Natural killer cell treated with Interleukin-12 subunit alpha and Interleukin-12 subunit beta and Interleukin-15 and Interleukin-18, amount 100 ng/mL, for 72 hours (primary cell): ENCODE measurements around the gene MAP3K3. TPM values are rescaled to one million over a fixed set of nuclear protein-coding genes. Genes with fewer than 3 reads are reported as not detected.
A peak's percentile ranks its signal among the peaks of the same experiment; 100 is the strongest.

Source experiments
- ATAC-seq, 2 donors: fragments of 150-1000 bp; cut with Tn5 transposase in 1 of 2; sonication (Bioruptor Pico), chemical (Tn5 transposase) in 1 of 2; 2 replicates each; pipeline ENCODE4 v1.10.0; 2021
- DNase-seq: peaks from one replicate; pipeline ENCODE4 v3.0.0; 2022; ENCODE audit warnings: low spot score
- H3K27ac Mint-ChIP-seq, 2 donors: 1 replicate in 1 of 2; 2 replicates in 1 of 2; pipeline ENCODE4 v1.8.0; 2022; ENCODE audit warnings: mixed read lengths in 2 of 2, mild to moderate bottlenecking in 1 of 2, moderate library complexity in 1 of 2
- H3K27me3 Mint-ChIP-seq, 2 donors: 1 replicate in 1 of 2; 2 replicates in 1 of 2; pipeline ENCODE4 v1.8.0; 2022; ENCODE audit warnings: mixed read lengths in 2 of 2
- H3K36me3 Mint-ChIP-seq: one replicate; pipeline ENCODE4 v1.8.0; 2022; ENCODE audit warnings: mixed read lengths
- H3K4me1 Mint-ChIP-seq, 2 donors: 1 replicate in 1 of 2; 2 replicates in 1 of 2; pipeline ENCODE4 v1.8.0; 2022; ENCODE audit warnings: low read depth in 2 of 2, mixed read lengths in 2 of 2, mild to moderate bottlenecking in 1 of 2
- H3K4me3 Mint-ChIP-seq: one replicate; pipeline ENCODE4 v1.8.0; 2022; ENCODE audit warnings: mixed read lengths
- H3K9me3 Mint-ChIP-seq: 2 replicates; pipeline ENCODE4 v1.8.0; 2022; ENCODE audit warnings: mixed read lengths
- total RNA-seq, 2 donors: library from RNA; stranded (reverse); gene quantifications; one replicate each; pipeline ENCODE4 v1.2.3, GENCODE V29; 2022

The MAP3K3 gene
- total RNA-seq, 2 donors from 2014 or later, result 38.2 to 52.0 TPM

DNA sequence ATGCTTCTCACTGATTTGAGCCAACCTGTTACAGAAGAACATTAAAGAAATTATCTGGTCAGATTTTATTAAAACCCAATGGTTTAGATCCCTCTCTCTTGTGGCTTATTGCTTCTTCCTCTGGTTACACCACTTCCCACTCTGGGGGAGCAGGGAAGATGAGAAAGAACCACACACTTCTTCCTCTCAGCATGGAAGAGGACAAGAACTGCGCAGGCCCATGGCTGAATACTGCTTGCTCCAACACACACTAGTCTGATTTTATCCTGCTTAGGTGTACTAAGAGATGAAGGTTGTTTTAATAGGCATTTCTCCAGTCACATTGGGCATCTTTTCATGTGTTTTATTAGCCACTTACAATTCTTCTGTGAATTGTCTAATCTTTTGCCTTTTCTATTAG is 27.6 kb downstream of the MAP3K3 start:
- H3K4me1 Mint-ChIP-seq, result peaks cover 16 to 28% of the 10 kb centered on the region in 2 donors
- peaks cover 6% of the 10 kb centered on the region for H3K36me3 Mint-ChIP-seq
- H3K4me3 Mint-ChIP-seq, result no peak overlapping the region
- no peaks in the 10 kb centered on the region for H3K27me3 Mint-ChIP-seq
- peak overlapping the region in 1 of 2 donors; percentile 47 for H3K27ac Mint-ChIP-seq
- no peaks in the 10 kb centered on the region for H3K9me3 Mint-ChIP-seq
- ATAC-seq, result no peak
- no peak for DNase-seq

DNA sequence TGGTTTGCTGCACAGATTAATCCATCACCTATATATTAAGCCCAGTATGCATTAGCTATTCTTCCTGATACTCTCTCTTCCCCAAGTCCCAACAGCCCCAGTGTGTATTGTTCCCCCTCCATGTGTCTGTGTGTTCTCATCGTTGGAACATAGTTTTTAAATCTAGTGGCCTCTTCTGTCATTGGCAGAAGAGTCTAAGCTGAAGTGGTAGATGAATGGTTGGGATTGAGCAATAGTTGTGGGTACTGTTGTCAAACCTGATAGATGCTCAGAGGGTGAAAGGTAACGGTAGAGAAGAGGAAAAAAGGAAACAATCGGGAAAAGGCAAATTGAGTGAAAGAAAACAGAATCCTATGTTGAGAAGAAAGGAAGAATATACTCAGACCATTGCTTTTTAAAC is 29.9 kb downstream of the MAP3K3 start:
- Mint-ChIP-seq H3K36me3 (peaks cover 6% of the 10 kb centered on the region), H3K27me3 (no peaks in the 10 kb centered on the region), H3K4me3 (no peak overlapping the region), H3K4me1 (peaks cover 13 to 14% of the 10 kb centered on the region in 2 donors), H3K9me3 (no peaks in the 10 kb centered on the region), H3K27ac (no peak overlapping the region)
- no peak for DNase-seq
- ATAC-seq, result no peak

GRCh38 chr17:63653050-63653449 is 30.8 kb downstream of the MAP3K3 start:
- ATAC-seq (no peak), DNase-seq (no peak)
- no peak overlapping the region for H3K4me3 Mint-ChIP-seq
- no peaks in the 10 kb centered on the region for H3K9me3 Mint-ChIP-seq
- H3K36me3 Mint-ChIP-seq, result peaks cover 6% of the 10 kb centered on the region
- peaks cover 12 to 13% of the 10 kb centered on the region in 2 donors for H3K4me1 Mint-ChIP-seq
- H3K27ac Mint-ChIP-seq, result peak overlapping the region in 1 of 2 donors; percentile 13
- H3K27me3 Mint-ChIP-seq, result no peaks in the 10 kb centered on the region

- H3K9me3 Mint-ChIP-seq, result no peaks in the 10 kb centered on the region
- no peak overlapping the region for H3K27ac Mint-ChIP-seq
- H3K36me3 Mint-ChIP-seq, result peaks cover 6% of the 10 kb centered on the region
- DNase-seq (no peak), ATAC-seq (no peak)
- no peaks in the 10 kb centered on the region for H3K27me3 Mint-ChIP-seq
- no peak overlapping the region for H3K4me3 Mint-ChIP-seq
- peaks cover 0 to 3% of the 10 kb centered on the region in 2 donors for H3K4me1 Mint-ChIP-seq
Observed at GRCh38 chr17:63657786-63658185, 35.6 kb downstream of the MAP3K3 start.

DNA sequence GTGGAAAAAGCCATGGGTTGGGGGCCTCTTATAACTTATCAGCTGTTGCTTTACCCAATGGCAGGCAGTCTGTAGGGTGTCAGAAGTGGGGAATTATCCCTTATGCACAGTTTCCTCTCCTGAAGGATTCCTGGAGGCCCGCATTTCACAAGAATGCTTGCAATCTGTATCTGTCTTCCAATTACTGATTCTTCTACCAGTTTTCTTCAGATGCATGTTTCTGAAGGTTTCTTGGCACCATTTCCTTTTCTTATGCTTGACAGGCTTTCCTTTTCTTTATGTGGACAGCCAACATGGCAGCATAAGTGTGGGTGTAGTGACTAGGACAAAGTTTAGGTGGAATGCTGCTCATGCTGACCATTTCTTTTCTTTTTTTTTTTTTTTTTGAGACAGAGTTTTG is 36.1 kb downstream of the MAP3K3 start:
- ATAC-seq (no peak), DNase-seq (no peak)
- Mint-ChIP-seq H3K4me3 (no peak overlapping the region), H3K36me3 (peaks cover 6% of the 10 kb centered on the region), H3K9me3 (no peaks in the 10 kb centered on the region), H3K27me3 (no peaks in the 10 kb centered on the region), H3K4me1 (no peaks in the 10 kb centered on the region), H3K27ac (no peak overlapping the region)

DNA sequence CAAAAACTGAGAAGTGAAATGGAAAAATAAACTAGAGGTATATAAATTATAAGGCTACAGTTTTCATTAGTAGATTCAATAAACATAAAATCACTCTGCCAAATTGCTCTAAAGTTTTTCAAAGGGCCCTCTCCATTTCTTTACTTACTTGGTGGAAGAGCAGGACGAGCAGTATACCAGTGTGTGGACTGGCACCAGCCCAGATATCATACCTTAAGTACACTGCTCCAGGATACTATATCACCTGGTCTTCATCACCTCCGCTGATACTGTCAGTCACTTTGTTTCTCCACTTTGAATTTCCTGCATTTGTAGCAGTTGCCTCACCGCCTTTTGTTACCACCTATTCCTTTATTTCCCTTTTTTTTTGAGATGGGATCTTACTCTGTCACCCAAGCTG is 37.6 kb downstream of the MAP3K3 start:
- Mint-ChIP-seq H3K27ac (no peak overlapping the region), H3K4me1 (peaks cover 6% of the 10 kb centered on the region in 2 donors), H3K4me3 (no peak overlapping the region), H3K9me3 (no peaks in the 10 kb centered on the region), H3K36me3 (no peaks in the 10 kb centered on the region), H3K27me3 (no peaks in the 10 kb centered on the region)
- ATAC-seq, result no peak
- DNase-seq, result no peak

GRCh38 chr17:63665527-63666214 is 43.5 kb downstream of the MAP3K3 start:
- no peaks in the 10 kb centered on the region for H3K9me3 Mint-ChIP-seq
- peaks cover 8% of the 10 kb centered on the region for H3K36me3 Mint-ChIP-seq
- H3K4me1 Mint-ChIP-seq, result peaks cover 17 to 20% of the 10 kb centered on the region in 2 donors
- ATAC-seq, result peak; percentile 67 to 73
- H3K27ac Mint-ChIP-seq, result peak overlapping the region; percentile 62 to 80
- no peak for DNase-seq
- no peaks in the 10 kb centered on the region for H3K27me3 Mint-ChIP-seq
- peak overlapping the region; percentile 23 for H3K4me3 Mint-ChIP-seq

- no peak for ATAC-seq
- no peak for DNase-seq
- Mint-ChIP-seq H3K36me3 (peaks cover 12% of the 10 kb centered on the region), H3K9me3 (no peaks in the 10 kb centered on the region), H3K4me3 (no peak overlapping the region), H3K4me1 (peaks cover 10 to 14% of the 10 kb centered on the region in 2 donors), H3K27me3 (no peaks in the 10 kb centered on the region), H3K27ac (no peak overlapping the region)
Observed at GRCh38 chr17:63672856-63673255, 50.6 kb downstream of the MAP3K3 start.

GRCh38 chr17:63675231-63675606 is 53.0 kb downstream of the MAP3K3 start:
- Mint-ChIP-seq H3K27me3 (no peaks in the 10 kb centered on the region), H3K36me3 (peaks cover 6% of the 10 kb centered on the region), H3K4me1 (peaks cover 7 to 14% of the 10 kb centered on the region in 2 donors), H3K4me3 (no peak overlapping the region), H3K9me3 (no peaks in the 10 kb centered on the region), H3K27ac (no peak overlapping the region)
- ATAC-seq (no peak), DNase-seq (no peak)

DNA sequence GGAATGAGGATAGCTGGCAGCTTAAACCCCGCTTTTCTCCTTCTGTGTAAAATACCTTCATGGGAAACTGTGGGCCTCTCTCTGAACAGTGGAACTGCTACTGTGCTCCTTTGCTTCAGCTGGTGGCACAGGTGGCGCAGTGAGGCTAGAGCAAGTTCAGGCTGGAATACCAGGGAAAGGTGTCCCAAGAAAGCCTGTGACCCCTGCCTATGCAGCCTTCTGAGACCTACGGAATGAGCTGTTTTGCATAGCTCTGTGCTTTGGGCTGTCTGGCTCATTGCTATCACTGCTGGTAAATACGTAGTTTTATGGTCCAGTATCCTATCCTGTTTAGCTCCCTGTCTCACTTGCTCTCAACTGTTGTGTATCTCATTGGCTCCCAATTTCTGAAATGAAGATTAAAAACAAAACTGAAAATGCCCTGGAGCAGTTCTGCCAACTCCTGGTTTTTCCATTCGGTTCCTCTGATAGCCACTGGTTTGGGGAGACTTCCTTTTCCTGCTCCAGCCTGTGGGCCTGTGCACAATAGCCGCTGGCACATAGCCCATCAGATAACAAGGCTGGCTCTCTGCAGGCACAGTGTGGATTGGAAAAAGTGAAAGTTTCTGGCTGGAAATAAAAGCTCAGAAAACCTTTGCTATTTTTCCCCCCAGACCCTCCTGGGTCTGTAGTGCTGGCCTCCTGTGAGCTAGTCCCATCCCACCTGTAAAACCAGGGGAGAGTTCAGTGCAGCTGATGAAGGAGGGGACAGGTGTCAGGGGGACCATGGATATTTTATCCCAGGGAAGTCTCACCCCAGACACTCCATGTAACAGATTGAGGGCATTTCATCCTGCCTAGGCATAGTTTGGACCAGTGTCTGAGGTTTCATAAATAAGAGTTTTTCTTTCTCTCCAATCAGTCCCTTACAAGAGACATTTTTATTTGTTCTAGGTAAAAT is 53.7 kb downstream of the MAP3K3 start:
- Mint-ChIP-seq H3K27ac (peak overlapping the region in 1 of 2 donors; percentile 51), H3K27me3 (no peaks in the 10 kb centered on the region), H3K36me3 (peaks cover 2% of the 10 kb centered on the region), H3K4me3 (no peak overlapping the region), H3K9me3 (no peaks in the 10 kb centered on the region), H3K4me1 (peaks cover 4 to 10% of the 10 kb centered on the region in 2 donors)
- no peak for DNase-seq
- ATAC-seq, result no peak

- H3K36me3 Mint-ChIP-seq, result no peaks in the 10 kb centered on the region
- no peak overlapping the region for H3K4me3 Mint-ChIP-seq
- no peaks in the 10 kb centered on the region for H3K27me3 Mint-ChIP-seq
- peaks cover 4 to 8% of the 10 kb centered on the region in 2 donors for H3K4me1 Mint-ChIP-seq
- peak overlapping the region in 1 of 2 donors; percentile 51 for H3K27ac Mint-ChIP-seq
- DNase-seq, result no peak
- no peak for ATAC-seq
- H3K9me3 Mint-ChIP-seq, result no peaks in the 10 kb centered on the region
Observed at GRCh38 chr17:63676584-63676983, 54.4 kb downstream of the MAP3K3 start.

- ATAC-seq (no peak), DNase-seq (no peak)
- Mint-ChIP-seq H3K36me3 (no peaks in the 10 kb centered on the region), H3K4me3 (no peak overlapping the region), H3K27me3 (no peaks in the 10 kb centered on the region), H3K9me3 (no peaks in the 10 kb centered on the region), H3K27ac (no peak overlapping the region), H3K4me1 (peaks cover 4 to 8% of the 10 kb centered on the region in 2 donors)
Observed at GRCh38 chr17:63679214-63679613, 57.0 kb downstream of the MAP3K3 start.

- Mint-ChIP-seq H3K27me3 (no peaks in the 10 kb centered on the region), H3K4me3 (no peak overlapping the region), H3K9me3 (no peaks in the 10 kb centered on the region), H3K27ac (peak overlapping the region in 1 of 2 donors; percentile 25), H3K4me1 (peaks cover 0 to under 1% of the 10 kb centered on the region in 2 donors), H3K36me3 (no peaks in the 10 kb centered on the region)
- ATAC-seq (no peak), DNase-seq (no peak)
Observed at GRCh38 chr17:63680700-63681099, 58.5 kb downstream of the MAP3K3 start.

- ATAC-seq (no peak), DNase-seq (no peak)
- Mint-ChIP-seq H3K4me3 (no peak overlapping the region), H3K9me3 (no peaks in the 10 kb centered on the region), H3K27ac (no peak overlapping the region), H3K27me3 (no peaks in the 10 kb centered on the region), H3K4me1 (peaks cover 4 to 7% of the 10 kb centered on the region in 2 donors), H3K36me3 (no peaks in the 10 kb centered on the region)
Observed at GRCh38 chr17:63681530-63681929, 59.3 kb downstream of the MAP3K3 start.
